BLaER1 (cell line): ENCODE results near the gene BRD3.

Experiments
- H3K27ac ChIP-seq: shearing (Covaris generic); formaldehyde crosslinking; 2 replicates; pipeline ENCODE4 v1.8.1; 2022
- H3K27me3 ChIP-seq: shearing (Covaris generic); formaldehyde crosslinking; 2 replicates; pipeline ENCODE4 v1.8.1; 2022
- H3K36me3 ChIP-seq: shearing (Covaris generic); formaldehyde crosslinking; 2 replicates; pipeline ENCODE4 v1.8.1; 2022
- H3K4me1 ChIP-seq: shearing (Covaris generic); formaldehyde crosslinking; 2 replicates; pipeline ENCODE4 v1.8.1; 2022
- H3K4me2 ChIP-seq: shearing (Covaris generic); formaldehyde crosslinking; 2 replicates; pipeline ENCODE4 v1.8.1; 2022
- H3K4me3 ChIP-seq: shearing (Covaris generic); formaldehyde crosslinking; 2 replicates; pipeline ENCODE4 v1.8.1; 2022
- H3K9ac ChIP-seq: shearing (Covaris generic); formaldehyde crosslinking; 2 replicates; pipeline ENCODE4 v1.8.1; 2022
- H3K9me3 ChIP-seq: shearing (Covaris generic); formaldehyde crosslinking; 2 replicates; pipeline ENCODE4 v1.8.1; 2022
- H4K20me1 ChIP-seq: shearing (Covaris generic); formaldehyde crosslinking; 2 replicates; pipeline ENCODE4 v1.8.1; 2022
- Cebpa-rat ChIP-seq: shearing (Covaris generic); IDR thresholded peaks from 2 replicates; pipeline ENCODE4 v1.8.1; 2022

Gene BRD3

GRCh38 chr9:134061019-134061687, 6.7 kb downstream of the BRD3 start:
- Histone ChIP-seq H3K4me3 (no peak overlapping the region), H3K9me3 (no peaks in the 10 kb centered on the region), H4K20me1 (peaks cover 100% of the 10 kb centered on the region), H3K36me3 (peaks cover 38% of the 10 kb centered on the region), H3K9ac (0 out of 2 replicates have a peak overlapping the region, but pooled peaks have one; percentile 65), H3K4me2 (peak overlapping the region; percentile 92), H3K27ac (0 out of 2 replicates have a peak overlapping the region, but pooled peaks have one; percentile 44), H3K4me1 (peaks cover 100% of the 10 kb centered on the region), H3K27me3 (no peaks in the 10 kb centered on the region)
- no peak for TF ChIP-seq Cebpa-rat

DNA sequence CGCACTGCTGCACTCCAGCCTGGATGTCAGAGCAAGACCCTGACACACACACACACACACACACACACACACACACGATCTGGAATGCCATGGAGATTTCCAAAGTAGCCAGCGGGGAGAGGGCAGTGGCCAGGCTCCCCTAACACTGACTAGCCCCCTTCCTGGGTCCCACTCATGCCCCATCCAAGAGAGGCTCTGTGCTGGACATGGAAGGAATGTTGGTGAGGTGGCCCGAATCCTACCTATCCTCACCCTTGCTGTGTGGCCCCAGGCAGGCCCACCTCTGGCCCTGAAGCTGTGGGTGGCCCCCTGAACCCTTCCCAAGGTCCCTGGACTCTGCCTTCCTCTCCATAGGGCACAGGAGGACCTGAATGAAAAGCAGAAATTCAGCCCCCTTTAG, 7.3 kb downstream of the BRD3 start:
- H3K4me2 ChIP-seq: peak overlapping the region; percentile 92
- H3K4me1 ChIP-seq: peaks cover 100% of the 10 kb centered on the region
- no peaks in the 10 kb centered on the region for H3K9me3 ChIP-seq
- peaks cover 100% of the 10 kb centered on the region for H4K20me1 ChIP-seq
- peak overlapping the region; percentile 67; the same call in 1 of the 2 replicates for H3K27ac ChIP-seq
- H3K36me3 ChIP-seq: peaks cover 41% of the 10 kb centered on the region
- H3K27me3 ChIP-seq: no peaks in the 10 kb centered on the region
- H3K9ac ChIP-seq: no peak overlapping the region; the same call in 1 of the 2 replicates
- H3K4me3 ChIP-seq: no peak overlapping the region
- TF ChIP-seq Cebpa-rat: no peak

GRCh38 chr9:134059661-134060395, 8.0 kb downstream of the BRD3 start:
- H3K4me3 ChIP-seq: peak overlapping the region; percentile 45
- no peaks in the 10 kb centered on the region for H3K27me3 ChIP-seq
- peak overlapping the region; percentile 60 for H3K9ac ChIP-seq
- peaks cover 45% of the 10 kb centered on the region for H3K36me3 ChIP-seq
- H3K9me3 ChIP-seq: no peaks in the 10 kb centered on the region
- H3K4me1 ChIP-seq: peaks cover 100% of the 10 kb centered on the region
- H3K4me2 ChIP-seq: peak overlapping the region; percentile 92
- TF ChIP-seq Cebpa-rat: no peak
- peaks cover 100% of the 10 kb centered on the region for H4K20me1 ChIP-seq
- H3K27ac ChIP-seq: peak overlapping the region; percentile 67

- Histone ChIP-seq H3K36me3 (peaks cover 40% of the 10 kb centered on the region), H3K9ac (peak overlapping the region; percentile 60), H3K4me1 (peaks cover 100% of the 10 kb centered on the region), H4K20me1 (peaks cover 100% of the 10 kb centered on the region), H3K4me3 (peak overlapping the region; percentile 45; the same call in 1 of the 2 replicates), H3K27ac (peak overlapping the region; percentile 67), H3K4me2 (peak overlapping the region; percentile 92), H3K9me3 (no peaks in the 10 kb centered on the region), H3K27me3 (no peaks in the 10 kb centered on the region)
- TF ChIP-seq Cebpa-rat: no peak
Measured at GRCh38 chr9:134059188-134059641, 8.6 kb downstream of the BRD3 start.

DNA sequence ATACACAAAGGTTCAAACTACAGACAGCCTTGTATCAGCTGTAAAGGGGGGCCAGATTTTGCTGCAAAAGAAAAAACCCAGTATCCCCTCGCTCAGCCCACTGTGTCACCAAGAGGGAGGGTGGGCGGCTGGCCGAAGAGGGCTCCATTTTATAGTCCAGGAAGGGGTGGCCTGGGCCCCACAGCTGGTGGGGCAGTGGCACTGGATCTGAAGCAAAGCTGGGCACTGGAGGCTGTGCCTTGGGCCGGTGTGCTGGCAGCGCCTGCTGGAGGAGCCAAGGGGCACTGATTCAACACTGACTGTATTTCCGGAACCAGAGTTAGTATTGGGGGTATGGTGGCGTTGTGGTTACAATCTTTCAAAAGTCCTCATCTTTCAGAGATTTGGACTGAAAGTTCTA, 9.1 kb downstream of the BRD3 start:
- Histone ChIP-seq H3K9me3 (no peaks in the 10 kb centered on the region), H3K4me1 (peaks cover 100% of the 10 kb centered on the region), H3K36me3 (peaks cover 37% of the 10 kb centered on the region), H3K9ac (peak overlapping the region; percentile 60), H3K27me3 (no peaks in the 10 kb centered on the region), H4K20me1 (peaks cover 100% of the 10 kb centered on the region), H3K4me2 (peak overlapping the region; percentile 92), H3K27ac (peak overlapping the region; percentile 67; the same call in 1 of the 2 replicates), H3K4me3 (no peak overlapping the region)
- no peak for TF ChIP-seq Cebpa-rat

DNA sequence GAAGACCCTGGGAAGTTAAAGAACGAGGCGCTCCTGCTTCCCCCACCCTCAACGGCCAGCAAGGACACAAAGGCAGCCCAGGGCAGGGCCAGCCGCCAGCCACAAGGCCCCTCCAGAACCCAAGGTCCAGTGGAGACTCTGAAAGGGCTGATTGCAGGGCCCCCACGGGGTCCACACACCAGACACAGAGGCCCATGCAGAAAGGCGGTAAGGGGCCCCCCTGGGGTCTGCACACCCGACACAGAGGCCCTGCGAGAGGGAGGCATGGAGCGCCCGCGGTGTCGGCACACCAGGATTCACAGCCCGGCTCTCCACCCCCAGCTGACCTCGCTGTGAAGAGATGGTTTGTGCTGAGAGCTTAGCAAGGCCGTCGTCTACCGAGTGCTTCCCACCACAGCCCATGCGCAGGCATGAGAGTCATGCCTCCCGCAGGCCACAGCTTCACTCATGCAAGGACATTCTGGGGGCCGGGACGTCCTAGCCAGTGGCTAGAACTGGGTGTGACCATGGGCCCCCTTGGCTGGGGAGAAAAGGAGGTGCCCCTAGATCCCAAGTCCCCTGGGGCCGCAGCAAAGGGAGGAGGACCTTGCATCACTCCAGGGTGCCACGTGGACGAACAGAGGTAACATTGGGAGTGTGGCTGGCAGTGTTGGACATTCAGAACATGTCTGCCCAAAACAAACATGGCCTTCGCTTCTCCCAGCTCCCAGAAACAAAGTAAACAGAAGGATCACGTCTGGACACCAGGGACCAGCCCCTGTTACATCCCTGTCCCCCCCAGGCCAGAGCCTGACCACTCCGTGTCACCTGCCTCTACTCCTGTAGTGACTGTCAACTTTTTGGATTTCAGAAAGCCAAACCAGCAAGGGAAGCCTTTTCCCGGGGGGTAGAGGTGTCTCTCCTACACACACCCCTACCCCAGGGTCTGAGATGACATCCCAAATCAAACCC, 9.8 kb downstream of the BRD3 start:
- Histone ChIP-seq H3K4me2 (peak overlapping the region; percentile 92), H3K4me3 (no peak overlapping the region), H3K36me3 (peaks cover 31% of the 10 kb centered on the region), H3K9ac (0 out of 2 replicates have a peak overlapping the region, but pooled peaks have one; percentile 19), H3K27ac (0 out of 2 replicates have a peak overlapping the region, but pooled peaks have one; percentile 18), H3K27me3 (no peaks in the 10 kb centered on the region), H4K20me1 (peaks cover 100% of the 10 kb centered on the region), H3K4me1 (peaks cover 100% of the 10 kb centered on the region), H3K9me3 (no peaks in the 10 kb centered on the region)
- TF ChIP-seq Cebpa-rat: no peak

DNA sequence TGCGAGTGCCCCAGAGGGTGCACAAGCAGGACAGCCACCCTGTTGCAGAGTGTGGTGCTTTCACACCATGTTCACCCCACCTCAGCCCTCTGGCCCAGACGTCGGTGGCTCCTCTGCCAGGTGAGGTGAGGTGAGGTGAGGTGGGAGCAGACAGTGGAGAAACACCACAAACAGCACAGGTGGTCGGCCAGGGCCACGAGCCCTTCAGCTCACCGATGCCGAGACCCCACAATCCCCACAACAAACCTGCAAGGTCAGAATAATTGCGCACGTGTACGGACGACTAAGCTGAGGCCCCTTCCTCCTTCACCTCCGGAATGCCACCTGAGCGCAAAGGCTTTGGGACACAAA, 10.5 kb downstream of the BRD3 start:
- Histone ChIP-seq H3K4me2 (peak overlapping the region; percentile 92), H3K4me1 (peaks cover 100% of the 10 kb centered on the region), H3K27ac (no peak overlapping the region)

GRCh38 chr9:134056483-134057306, 11.1 kb downstream of the BRD3 start:
- Histone ChIP-seq H3K27ac (no peak overlapping the region), H3K27me3 (no peaks in the 10 kb centered on the region), H4K20me1 (peaks cover 100% of the 10 kb centered on the region), H3K4me2 (peak overlapping the region; percentile 90), H3K36me3 (peaks cover 42% of the 10 kb centered on the region), H3K4me3 (no peak overlapping the region), H3K4me1 (peaks cover 97% of the 10 kb centered on the region), H3K9ac (0 out of 2 replicates have a peak overlapping the region, but pooled peaks have one; percentile 4), H3K9me3 (no peaks in the 10 kb centered on the region)
- no peak for TF ChIP-seq Cebpa-rat

More for the DNA sequence above, 10.5 kb downstream of the BRD3 start:
- Histone ChIP-seq H4K20me1 (peaks cover 100% of the 10 kb centered on the region), H3K27me3 (no peaks in the 10 kb centered on the region), H3K4me3 (no peak overlapping the region), H3K9me3 (no peaks in the 10 kb centered on the region), H3K36me3 (peaks cover 36% of the 10 kb centered on the region), H3K9ac (no peak overlapping the region)
- no peak for TF ChIP-seq Cebpa-rat
